Keratinocyte (primary cell): ENCODE data around the gene AHSP. TPM values are rescaled to one million over a fixed set of nuclear protein-coding genes. Genes with fewer than 3 reads are reported as not detected.

Experiments
- DNase-seq: peaks from one replicate; pipeline ENCODE4 v3.0.0-alpha.2; 2011; ENCODE audit warnings: low read depth, missing footprints, low spot score
- FAIRE-seq: peaks from 2 replicates; lab custom pipeline; 2011; peaks lifted over from hg19 to GRCh38; lab: Jason Lieb, UNC
- H2AFZ ChIP-seq: 2 replicates; pipeline ENCODE4 v1.6.0; 2012; ENCODE audit warnings: low read length, control low read depth, inconsistent platforms; ENCODE audit not compliant: control insufficient read depth
- H3K27ac ChIP-seq: 2 replicates; pipeline ENCODE4 v1.5.1; 2011; ENCODE audit warnings: low read length; ENCODE audit not compliant: control insufficient read depth, insufficient read depth
- H3K27me3 ChIP-seq: 3 replicates; pipeline ENCODE4 v1.6.0; 2011; ENCODE audit warnings: low read length; ENCODE audit not compliant: control insufficient read depth, insufficient read depth; ENCODE audit errors: extremely low read depth
- H3K36me3 ChIP-seq, 2 experiments: 2 replicates in 1 of 2; 3 replicates in 1 of 2; pipeline ENCODE4 v1.5.1; 2011; ENCODE audit warnings: low read length in 2 of 2, mild to moderate bottlenecking in 1 of 2; ENCODE audit not compliant: control insufficient read depth in 2 of 2, insufficient read depth in 2 of 2; ENCODE audit errors: extremely low read depth in 1 of 2
- H3K4me1 ChIP-seq: 3 replicates; pipeline ENCODE4 v1.5.1; 2011; ENCODE audit warnings: low read length; ENCODE audit not compliant: control insufficient read depth, insufficient read depth; ENCODE audit errors: extremely low read depth
- H3K4me2 ChIP-seq: 3 replicates; pipeline ENCODE4 v1.6.0; 2011; ENCODE audit warnings: low read depth, low read length; ENCODE audit not compliant: control insufficient read depth, insufficient read depth; ENCODE audit errors: extremely low read depth
- H3K4me3 ChIP-seq, 3 experiments: fragments of 200-600 bp in 1 of 3; sonication (generic) in 1 of 3; 2 replicates in 2 of 3; 3 replicates in 1 of 3; pipeline ENCODE4 v1.5.1; 2011 to 2016; ENCODE audit warnings: low read length in 3 of 3, mild to moderate bottlenecking in 3 of 3, control low read depth in 2 of 3, inconsistent platforms in 1 of 3, low read depth in 1 of 3, mixed read lengths in 1 of 3, mixed run types in 1 of 3, moderate library complexity in 1 of 3; ENCODE audit not compliant: control insufficient read depth in 2 of 3, insufficient read depth in 2 of 3; ENCODE audit errors: extremely low read depth in 1 of 3
- H3K79me2 ChIP-seq: 2 replicates; pipeline ENCODE4 v1.6.0; 2012; ENCODE audit warnings: low read length; ENCODE audit not compliant: control insufficient read depth, insufficient read depth
- H3K9ac ChIP-seq: 3 replicates; pipeline ENCODE4 v1.6.0; 2011; ENCODE audit warnings: low read length; ENCODE audit not compliant: control insufficient read depth, insufficient read depth; ENCODE audit errors: extremely low read depth
- H3K9me1 ChIP-seq: 3 replicates; pipeline ENCODE4 v1.6.0; 2011; ENCODE audit warnings: low read length; ENCODE audit not compliant: control insufficient read depth, insufficient read depth; ENCODE audit errors: extremely low read depth
- H3K9me3 ChIP-seq: 2 replicates; pipeline ENCODE4 v1.5.1; 2012; ENCODE audit warnings: low read depth, low read length; ENCODE audit not compliant: control insufficient read depth
- H4K20me1 ChIP-seq: 3 replicates; pipeline ENCODE4 v1.6.0; 2011; ENCODE audit warnings: low read length; ENCODE audit not compliant: control insufficient read depth, insufficient read depth; ENCODE audit errors: extremely low read depth
- CTCF ChIP-seq, 3 experiments: IDR thresholded peaks in 1 of 3; conservative IDR thresholded peaks in 1 of 3; optimal IDR thresholded peaks in 1 of 3; 2 replicates in 2 of 3; 3 replicates in 1 of 3; pipeline versions ENCODE3 to v1.5.1; 2011; ENCODE audit warnings: low read length in 3 of 3, mild to moderate bottlenecking in 3 of 3, moderate library complexity in 2 of 3, control low read depth in 1 of 3, inconsistent platforms in 1 of 3; ENCODE audit not compliant: insufficient read depth in 2 of 3; ENCODE audit errors: extremely low read depth in 1 of 3
- EZH2 ChIP-seq: IDR thresholded peaks from one replicate; pipeline ENCODE4 v1.6.1; 2012; ENCODE audit warnings: inconsistent platforms, mild to moderate bottlenecking, low read length, moderate library complexity
- dilution Hi-C: fragments of 300-500 bp; cut with MboI; formaldehyde crosslinking; loops from one replicate; pipeline ENCODE4 v1.7.0; 2020; ENCODE audit warnings: low sequenced_read_pairs; ENCODE audit not compliant: extremely low pct_ligation_motif_present
- polyA plus RNA-seq, 5 experiments: library from polyadenylated mRNA; depleted of rRNA in 3 of 5; stranded (reverse) in 3 of 5; stranded (forward) in 1 of 5; unstranded in 1 of 5; fragments of >200 nt; gene quantifications; 1 replicate in 1 of 5; 2 replicates in 3 of 5; 3 replicates in 1 of 5; pipeline versions ENCODE4 v1.2.1 to v1.2.3, GENCODE V29; 2011 to 2012; ENCODE audit warnings: missing spikeins in 2 of 5, low read depth in 1 of 5, low replicate concordance in 1 of 5

Gene AHSP
- polyA plus RNA-seq, 1 donor (not counting 4 experiments of a cell fraction or from before 2014, with no cell fraction given): not detected

DNA sequence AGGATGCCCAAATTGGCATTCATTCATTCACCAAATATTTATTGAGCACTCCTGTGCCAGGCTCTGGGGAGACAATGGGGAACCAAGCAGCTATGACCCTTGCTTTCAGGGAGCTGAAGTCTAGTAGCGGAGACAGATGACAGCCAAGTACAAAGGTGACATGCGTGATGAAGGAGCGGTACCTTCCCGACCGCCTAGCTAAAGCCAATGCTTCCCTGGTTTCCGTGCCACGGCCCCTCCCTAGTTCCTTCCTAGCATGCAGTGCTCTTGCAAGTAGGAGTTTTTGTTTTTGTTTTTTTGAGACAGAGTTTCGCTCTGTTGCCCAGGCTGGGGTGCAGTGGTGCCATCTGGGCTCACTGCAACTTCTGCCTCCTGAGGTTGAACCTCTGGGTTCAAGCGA lies 47.9 kb upstream of the AHSP start:
- H3K9me1 ChIP-seq: no peaks in the 10 kb centered on the region

DNA sequence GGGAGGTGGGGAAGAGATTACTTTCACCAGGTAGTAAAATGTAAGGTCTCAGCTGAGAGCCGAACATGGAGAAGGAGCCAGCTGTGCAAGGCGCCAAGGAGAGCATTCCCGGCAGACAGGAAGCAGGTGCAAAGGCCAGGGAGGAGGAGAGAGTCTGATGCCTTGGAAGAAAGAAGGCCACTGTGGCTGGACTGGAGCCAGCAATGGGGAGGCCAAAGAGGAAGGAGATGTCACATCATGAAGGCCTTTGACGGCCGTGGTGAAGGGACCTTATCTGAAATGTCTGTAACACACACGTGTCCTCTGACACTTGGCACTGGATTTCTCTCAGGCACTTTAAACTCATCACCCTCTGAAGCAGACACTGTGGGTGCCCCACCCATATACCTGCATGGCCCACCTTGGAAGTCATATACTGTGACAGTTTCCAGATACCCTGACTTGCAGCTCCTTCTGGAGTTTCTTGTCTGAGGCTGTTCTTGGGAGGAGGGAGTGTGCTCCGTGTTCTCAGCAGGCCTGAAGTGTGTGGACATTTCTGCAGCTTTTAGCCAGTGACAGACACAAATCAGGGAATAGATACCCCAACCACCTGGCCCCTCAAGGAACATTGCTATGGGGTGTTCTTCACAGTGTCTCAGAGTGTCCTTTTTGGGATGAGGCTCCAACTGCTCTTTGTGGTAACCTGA lies 46.7 kb upstream of the AHSP start:
- FAIRE-seq (no peak), DNase-seq (no peak)
- H3K4me2 ChIP-seq: no peak overlapping the region
- H3K9ac ChIP-seq: no peak overlapping the region
- dilution Hi-C loops: no loop called here
- TF ChIP-seq CTCF (optimal IDR thresholded peaks at IDR 0.05 in 1 of 3, IDR thresholded peaks at IDR 0.05 in 1 of 3, conservative IDR thresholded peaks at IDR 0.05 in 1 of 3; ENCODE audit: extremely low read depth in 1 of 3, insufficient read depth in 2 of 3, low read length in 3 of 3): no peak
- no peak for TF ChIP-seq EZH2
- H4K20me1 ChIP-seq: no peaks in the 10 kb centered on the region
- no peak overlapping the region for H3K4me3 ChIP-seq
- H3K27me3 ChIP-seq: peaks cover 5% of the 10 kb centered on the region
- no peak overlapping the region for H3K27ac ChIP-seq
- H3K9me1 ChIP-seq: no peaks in the 10 kb centered on the region
- no peaks in the 10 kb centered on the region for H3K4me1 ChIP-seq
- H2AFZ ChIP-seq: no peak overlapping the region
- no peaks in the 10 kb centered on the region for H3K9me3 ChIP-seq
- no peaks in the 10 kb centered on the region for H3K79me2 ChIP-seq
- no peaks in the 10 kb centered on the region for H3K36me3 ChIP-seq

More for the DNA sequence above, 47.9 kb upstream of the AHSP start:
- no peaks in the 10 kb centered on the region for H3K79me2 ChIP-seq
- H3K4me3 ChIP-seq: no peak overlapping the region
- TF ChIP-seq EZH2: no peak
- TF ChIP-seq CTCF (optimal IDR thresholded peaks at IDR 0.05 in 1 of 3, IDR thresholded peaks at IDR 0.05 in 1 of 3, conservative IDR thresholded peaks at IDR 0.05 in 1 of 3; ENCODE audit: extremely low read depth in 1 of 3, insufficient read depth in 2 of 3, low read length in 3 of 3): no peak
- H3K4me2 ChIP-seq: no peak overlapping the region
- peaks cover 2% of the 10 kb centered on the region for H3K4me1 ChIP-seq
- dilution Hi-C loops: no loop called here
- FAIRE-seq: no peak
- H4K20me1 ChIP-seq: no peaks in the 10 kb centered on the region
- no peaks in the 10 kb centered on the region for H3K27me3 ChIP-seq
- no peak overlapping the region for H3K27ac ChIP-seq
- peaks cover 0 to 3% of the 10 kb centered on the region in 2 experiments for H3K36me3 ChIP-seq
- H2AFZ ChIP-seq: no peak overlapping the region
- H3K9ac ChIP-seq: no peak overlapping the region
- DNase-seq: no peak
- no peaks in the 10 kb centered on the region for H3K9me3 ChIP-seq
